Endothelial cell of umbilical vein (primary cell): Measurements from ENCODE around the gene MS4A1.

Experiments used
- EZH2 ChIP-seq: IDR thresholded peaks from 2 replicates; pipeline ENCODE4 v1.6.1; 2012; ENCODE audit warnings: borderline replicate concordance, low read depth, mild to moderate bottlenecking, moderate library complexity, low read length, inconsistent platforms; ENCODE audit not compliant: severe bottlenecking
- FOS ChIP-seq: IDR thresholded peaks from 2 replicates; pipeline ENCODE4 v1.6.1; 2011; ENCODE audit warnings: mild to moderate bottlenecking, low read length, moderate library complexity, borderline replicate concordance; ENCODE audit not compliant: insufficient read depth
- GATA2 ChIP-seq: IDR thresholded peaks from 2 replicates; pipeline ENCODE4 v1.7.0; 2011; ENCODE audit warnings: low read depth, mild to moderate bottlenecking, moderate library complexity, mixed read lengths, low read length; ENCODE audit not compliant: insufficient read length, insufficient read depth
- MYC ChIP-seq: IDR thresholded peaks from one replicate; pipeline ENCODE4 v1.6.1; 2011; ENCODE audit warnings: mild to moderate bottlenecking, low read depth, low read length
- POLR2A ChIP-seq: IDR thresholded peaks from 2 replicates; pipeline ENCODE4 v1.6.1; 2012; ENCODE audit warnings: low read depth, mild to moderate bottlenecking, control low read depth, low read length
- POLR2AphosphoS5 ChIP-seq: IDR thresholded peaks from 2 replicates; pipeline ENCODE4 v1.6.1; 2012; ENCODE audit warnings: low read depth, mild to moderate bottlenecking, control low read depth, low read length, moderate library complexity; ENCODE audit not compliant: insufficient read depth
- TF ChIP-seq, protein P1 (sequence below), 2 donors: IDR thresholded peaks; 1 replicate in 1 of 2; 2 replicates in 1 of 2; pipeline ENCODE4 v1.5.1; 2011; ENCODE audit warnings: low read length in 2 of 2, mild to moderate bottlenecking in 2 of 2, moderate library complexity in 2 of 2, control low read depth in 1 of 2, inconsistent platforms in 1 of 2, low read depth in 1 of 2; ENCODE audit not compliant: insufficient read depth in 1 of 2; ENCODE audit errors: extremely low read depth in 1 of 2

DNA sequence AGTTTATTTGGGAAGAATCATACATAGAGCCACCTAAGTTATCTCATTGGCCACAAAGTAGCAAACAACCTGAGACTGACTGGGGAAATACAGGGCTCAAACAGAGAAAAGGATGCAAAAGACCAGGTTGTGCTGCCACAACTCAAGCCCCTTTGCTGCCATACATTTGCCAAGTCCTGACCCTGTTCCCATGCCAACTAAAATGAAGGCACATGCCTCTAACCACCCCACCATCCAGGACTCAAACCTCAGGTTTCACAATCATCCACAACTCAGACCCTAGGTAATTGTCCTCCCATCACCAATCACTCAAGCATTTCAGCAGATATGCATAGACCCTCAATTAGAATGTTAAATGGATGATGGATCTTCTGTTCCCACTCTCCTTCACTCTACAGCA, 1.4 kb upstream of the MS4A1 start:
- TF ChIP-seq, protein P1, sequence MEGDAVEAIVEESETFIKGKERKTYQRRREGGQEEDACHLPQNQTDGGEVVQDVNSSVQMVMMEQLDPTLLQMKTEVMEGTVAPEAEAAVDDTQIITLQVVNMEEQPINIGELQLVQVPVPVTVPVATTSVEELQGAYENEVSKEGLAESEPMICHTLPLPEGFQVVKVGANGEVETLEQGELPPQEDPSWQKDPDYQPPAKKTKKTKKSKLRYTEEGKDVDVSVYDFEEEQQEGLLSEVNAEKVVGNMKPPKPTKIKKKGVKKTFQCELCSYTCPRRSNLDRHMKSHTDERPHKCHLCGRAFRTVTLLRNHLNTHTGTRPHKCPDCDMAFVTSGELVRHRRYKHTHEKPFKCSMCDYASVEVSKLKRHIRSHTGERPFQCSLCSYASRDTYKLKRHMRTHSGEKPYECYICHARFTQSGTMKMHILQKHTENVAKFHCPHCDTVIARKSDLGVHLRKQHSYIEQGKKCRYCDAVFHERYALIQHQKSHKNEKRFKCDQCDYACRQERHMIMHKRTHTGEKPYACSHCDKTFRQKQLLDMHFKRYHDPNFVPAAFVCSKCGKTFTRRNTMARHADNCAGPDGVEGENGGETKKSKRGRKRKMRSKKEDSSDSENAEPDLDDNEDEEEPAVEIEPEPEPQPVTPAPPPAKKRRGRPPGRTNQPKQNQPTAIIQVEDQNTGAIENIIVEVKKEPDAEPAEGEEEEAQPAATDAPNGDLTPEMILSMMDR (IDR thresholded peaks at IDR 0.05; ENCODE audit: extremely low read depth in 1 of 2, insufficient read depth in 1 of 2, low read depth in 1 of 2, low read length in 2 of 2): no peak
- TF ChIP-seq POLR2AphosphoS5 (no peak), FOS (no peak), POLR2A (no peak), GATA2 (no peak), EZH2 (no peak), MYC (no peak)
